ENCODE results near the gene MEIOB.

DNA sequence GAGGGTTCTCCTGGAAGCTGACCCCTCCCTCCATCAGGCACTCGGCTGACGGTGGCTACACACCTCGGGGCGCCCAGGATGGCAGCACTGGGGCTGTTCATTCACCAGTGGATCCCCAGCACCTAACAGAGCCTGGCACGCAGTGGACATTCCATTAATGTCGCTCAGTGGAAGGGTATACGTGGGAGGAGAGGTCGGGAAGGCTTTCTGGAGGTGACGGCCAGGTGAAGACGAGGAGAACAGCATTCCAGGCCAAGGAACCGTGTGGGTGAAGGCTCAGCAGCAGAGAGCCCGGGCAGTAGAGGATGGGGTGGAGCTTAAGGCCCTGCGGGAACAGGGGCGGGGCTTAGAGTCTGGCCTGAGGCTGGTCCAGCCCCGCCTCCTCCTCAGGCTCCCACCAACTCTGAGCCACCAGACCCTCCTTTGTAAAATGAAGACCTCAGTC lies 48.8 kb upstream of the MEIOB start:
- TF ChIP-seq ISL1 (CRISPR knock-in tag; IDR thresholded peaks at IDR 0.05) (no peak), TOX (CRISPR knock-in tag; IDR thresholded peaks at IDR 0.05; ENCODE audit: borderline replicate concordance) (no peak), ZNF70 (CRISPR knock-in tag; IDR thresholded peaks at IDR 0.05) (no peak), ZNF8 (CRISPR knock-in tag; IDR thresholded peaks at IDR 0.05) (no peak), ESRRG (CRISPR knock-in tag; IDR thresholded peaks at IDR 0.05) (no peak), POU6F1 (CRISPR knock-in tag; IDR thresholded peaks at IDR 0.05; ENCODE audit: borderline replicate concordance, low read depth) (no peak), ZNF565 (CRISPR knock-in tag; conservative IDR thresholded peaks at IDR 0.05; ENCODE audit: low read depth) (no peak), SNAI2 (CRISPR knock-in tag; IDR thresholded peaks at IDR 0.05) (no peak), CSRNP3 (CRISPR knock-in tag; IDR thresholded peaks at IDR 0.05) (no peak), RARB (CRISPR knock-in tag; IDR thresholded peaks at IDR 0.05) (no peak), ZFP3 (CRISPR knock-in tag; IDR thresholded peaks at IDR 0.05) (no peak)
- TF ChIP-seq, protein P1, sequence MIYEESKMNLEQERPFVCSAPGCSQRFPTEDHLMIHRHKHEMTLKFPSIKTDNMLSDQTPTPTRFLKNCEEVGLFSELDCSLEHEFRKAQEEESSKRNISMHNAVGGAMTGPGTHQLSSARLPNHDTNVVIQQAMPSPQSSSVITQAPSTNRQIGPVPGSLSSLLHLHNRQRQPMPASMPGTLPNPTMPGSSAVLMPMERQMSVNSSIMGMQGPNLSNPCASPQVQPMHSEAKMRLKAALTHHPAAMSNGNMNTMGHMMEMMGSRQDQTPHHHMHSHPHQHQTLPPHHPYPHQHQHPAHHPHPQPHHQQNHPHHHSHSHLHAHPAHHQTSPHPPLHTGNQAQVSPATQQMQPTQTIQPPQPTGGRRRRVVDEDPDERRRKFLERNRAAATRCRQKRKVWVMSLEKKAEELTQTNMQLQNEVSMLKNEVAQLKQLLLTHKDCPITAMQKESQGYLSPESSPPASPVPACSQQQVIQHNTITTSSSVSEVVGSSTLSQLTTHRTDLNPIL (CRISPR knock-in tag; IDR thresholded peaks at IDR 0.05; ENCODE audit: low read depth): no peak
- TF ChIP-seq, protein P2, sequence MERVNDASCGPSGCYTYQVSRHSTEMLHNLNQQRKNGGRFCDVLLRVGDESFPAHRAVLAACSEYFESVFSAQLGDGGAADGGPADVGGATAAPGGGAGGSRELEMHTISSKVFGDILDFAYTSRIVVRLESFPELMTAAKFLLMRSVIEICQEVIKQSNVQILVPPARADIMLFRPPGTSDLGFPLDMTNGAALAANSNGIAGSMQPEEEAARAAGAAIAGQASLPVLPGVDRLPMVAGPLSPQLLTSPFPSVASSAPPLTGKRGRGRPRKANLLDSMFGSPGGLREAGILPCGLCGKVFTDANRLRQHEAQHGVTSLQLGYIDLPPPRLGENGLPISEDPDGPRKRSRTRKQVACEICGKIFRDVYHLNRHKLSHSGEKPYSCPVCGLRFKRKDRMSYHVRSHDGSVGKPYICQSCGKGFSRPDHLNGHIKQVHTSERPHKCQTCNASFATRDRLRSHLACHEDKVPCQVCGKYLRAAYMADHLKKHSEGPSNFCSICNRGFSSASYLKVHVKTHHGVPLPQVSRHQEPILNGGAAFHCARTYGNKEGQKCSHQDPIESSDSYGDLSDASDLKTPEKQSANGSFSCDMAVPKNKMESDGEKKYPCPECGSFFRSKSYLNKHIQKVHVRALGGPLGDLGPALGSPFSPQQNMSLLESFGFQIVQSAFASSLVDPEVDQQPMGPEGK (CRISPR knock-in tag; IDR thresholded peaks at IDR 0.05; ENCODE audit: borderline replicate concordance): no peak
